Mammary epithelial cell (primary cell): ENCODE measurements around the gene CDH10.

Experiments
- CTCF ChIP-seq, 2 donors: IDR thresholded peaks in 1 of 2; conservative IDR thresholded peaks in 1 of 2; 2 replicates each; pipeline ENCODE4 v1.5.1; 2011 to 2012; ENCODE audit warnings: inconsistent platforms in 2 of 2, low read length in 2 of 2, mild to moderate bottlenecking in 2 of 2, control low read depth in 1 of 2, low read depth in 1 of 2; ENCODE audit not compliant: insufficient read depth in 1 of 2; ENCODE audit errors: extremely low read depth in 1 of 2
- EZH2 ChIP-seq: IDR thresholded peaks from 2 replicates; pipeline ENCODE4 v1.6.1; 2012; ENCODE audit warnings: low read length, inconsistent platforms, borderline replicate concordance

- TF ChIP-seq CTCF (conservative IDR thresholded peaks at IDR 0.05 in 1 of 2, IDR thresholded peaks at IDR 0.05 in 1 of 2; ENCODE audit: extremely low read depth in 1 of 2, insufficient read depth in 1 of 2, low read depth in 1 of 2, low read length in 2 of 2) (no peak), EZH2 (no peak)
Measured at GRCh38 chr5:24629798-24630197, 15.0 kb downstream of the CDH10 start.
